Liver (tissue), 3 donors: Measurements from ENCODE around the gene GFM2.

Source experiments
- CTCF ChIP-seq: fragments of 150-350 bp; IDR thresholded peaks from 2 replicates; pipeline ENCODE4 v1.5.1; 2017; ENCODE audit warnings: improper control_type of control experiment, low read depth, low read length; ENCODE audit not compliant: missing input control
- EGR1 ChIP-seq, 2 donors: IDR thresholded peaks; 2 replicates each; pipeline ENCODE4 v1.6.1; 2016 to 2018; ENCODE audit warnings: antibody characterized with exemption in 2 of 2, low read depth in 2 of 2
- JUND ChIP-seq, 2 donors: IDR thresholded peaks; 2 replicates each; pipeline ENCODE4 v1.6.1; 2016; ENCODE audit warnings: antibody characterized with exemption in 2 of 2
- RAD21 ChIP-seq, 2 donors: IDR thresholded peaks; 2 replicates each; pipeline ENCODE4 v1.6.1; 2016; ENCODE audit warnings: antibody characterized with exemption in 2 of 2, mild to moderate bottlenecking in 2 of 2
- SP1 ChIP-seq: IDR thresholded peaks from 2 replicates; pipeline ENCODE4 v1.6.1; 2018; ENCODE audit warnings: antibody characterized with exemption, mild to moderate bottlenecking
- donor health status: healthy.
- donor health status: healthy.

- TF ChIP-seq CTCF (no peak), SP1 (peak; percentile 61), EGR1 (IDR thresholded peaks at IDR 0.05; ENCODE audit: low read depth in 2 of 2) (peak in 1 of 2 donors; percentile 58), JUND (IDR thresholded peaks at IDR 0.05) (no peak), RAD21 (IDR thresholded peaks at IDR 0.05) (peak in 1 of 2 donors; percentile 58)
Measured at GRCh38 chr5:74766849-74767578, at the start of gene GFM2, which contains the start of gene NSA2.
